Naive thymus-derived CD4-positive, alpha-beta T cell (primary cell): ENCODE data around the gene BPGM. TPM values are rescaled to one million over a fixed set of nuclear protein-coding genes. Genes with fewer than 3 reads are reported as not detected.

Source experiments
- ATAC-seq: fragments of 150-1000 bp; cut with Tn5 transposase; 2 replicates; pipeline ENCODE4 v1.10.0; 2021; ENCODE audit warnings: mild to moderate bottlenecking, moderate library complexity
- CTCF ChIA-PET: fragments of 350-600 bp; sonication (Branson Sonifier 250); formaldehyde crosslinking; loops from one replicate; lab custom pipeline; 2021; ENCODE audit warnings: antibody characterized with exemption; lab: Charles Lee
- POLR2A ChIA-PET: fragments of 350-600 bp; sonication (Branson Sonifier 250); formaldehyde crosslinking; loops from one replicate; lab custom pipeline; 2021; ENCODE audit warnings: antibody characterized with exemption, inconsistent platforms; lab: Charles Lee
- DNase-seq, 9 donors: peaks; one replicate each; pipeline versions ENCODE4 v3.0.0 to v3.0.0-alpha.2; 2020 to 2022; ENCODE audit warnings: mixed read lengths in 1 of 9
- H3K27ac ChIP-seq: one replicate; pipeline ENCODE4 v1.7.0; 2013; ENCODE audit warnings: mild to moderate bottlenecking, low read depth, low read length, moderate library complexity
- H3K27me3 ChIP-seq, 2 donors: one replicate each; pipeline ENCODE4 v1.7.0; 2013; ENCODE audit warnings: low read length in 2 of 2, mild to moderate bottlenecking in 2 of 2, moderate library complexity in 2 of 2; ENCODE audit not compliant: control insufficient read depth in 2 of 2, insufficient read depth in 2 of 2
- H3K36me3 ChIP-seq, 3 experiments: 1 replicate in 2 of 3; 2 replicates in 1 of 3; pipeline ENCODE4 v1.7.0; 2013; ENCODE audit warnings: low read length in 3 of 3, mild to moderate bottlenecking in 3 of 3, moderate library complexity in 1 of 3; ENCODE audit not compliant: insufficient read depth in 3 of 3, control insufficient read depth in 2 of 3
- H3K4me1 ChIP-seq, 2 donors: one replicate each; pipeline ENCODE4 v1.7.0; 2013; ENCODE audit warnings: low read length in 2 of 2, mild to moderate bottlenecking in 2 of 2, moderate library complexity in 1 of 2; ENCODE audit not compliant: control insufficient read depth in 2 of 2, insufficient read depth in 2 of 2
- H3K4me3 ChIP-seq: 2 replicates; pipeline ENCODE4 v1.7.0; 2013; ENCODE audit warnings: mild to moderate bottlenecking, low read length
- H3K9me3 ChIP-seq, 3 experiments: 1 replicate in 2 of 3; 2 replicates in 1 of 3; pipeline ENCODE4 v1.7.0; 2013; ENCODE audit warnings: low read length in 3 of 3; ENCODE audit not compliant: control insufficient read depth in 2 of 3
- H3K27ac Mint-ChIP-seq, 9 donors: one replicate each; pipeline ENCODE4 v1.8.0; 2020 to 2022; ENCODE audit warnings: mixed read lengths in 9 of 9, mild to moderate bottlenecking in 8 of 9, moderate library complexity in 5 of 9, inconsistent platforms in 2 of 9
- H3K27me3 Mint-ChIP-seq, 5 donors: one replicate each; pipeline ENCODE4 v1.8.0; 2021 to 2022; ENCODE audit warnings: mixed read lengths in 5 of 5, mild to moderate bottlenecking in 1 of 5
- H3K36me3 Mint-ChIP-seq, 5 donors: one replicate each; pipeline ENCODE4 v1.8.0; 2020 to 2022; ENCODE audit warnings: mixed read lengths in 5 of 5, mild to moderate bottlenecking in 3 of 5, inconsistent platforms in 1 of 5
- H3K4me1 Mint-ChIP-seq, 7 donors: one replicate each; pipeline ENCODE4 v1.8.0; 2020 to 2022; ENCODE audit warnings: mixed read lengths in 7 of 7, mild to moderate bottlenecking in 3 of 7, inconsistent platforms in 1 of 7
- H3K4me3 Mint-ChIP-seq, 10 donors: one replicate each; pipeline ENCODE4 v1.8.0; 2020 to 2022; ENCODE audit warnings: mild to moderate bottlenecking in 10 of 10, mixed read lengths in 10 of 10, moderate library complexity in 6 of 10, inconsistent platforms in 2 of 10
- H3K9me3 Mint-ChIP-seq, 11 donors: one replicate each; pipeline ENCODE4 v1.8.0; 2020 to 2022; ENCODE audit warnings: mixed read lengths in 11 of 11, mild to moderate bottlenecking in 4 of 11, inconsistent platforms in 1 of 11, moderate library complexity in 1 of 11
- intact Hi-C, 2 donors: fragments of 100-400 bp; cut with micrococcal nuclease; formaldehyde crosslinking; loops; one replicate each; pipeline ENCODE4 v1.15.1; 2023
- polyA plus RNA-seq, 2 donors: library from polyadenylated mRNA; unstranded; fragments of 300-500 nt; fragmentation: Illumina TruSeq; gene quantifications; one replicate each; pipeline ENCODE4 v1.2.3, GENCODE V29; 2021
- total RNA-seq, 6 experiments: library from RNA in 5 of 6; stranded (reverse) in 5 of 6; gene quantifications; 1 replicate in 5 of 6; 2 replicates in 1 of 6; pipeline ENCODE4 v1.2.3 and lab custom pipeline; 2021 to 2026

BPGM gene
- total and polyA plus RNA-seq, 7 experiments from 2014 or later = 12.7 to 33.9 (median 19.0) TPM

DNA sequence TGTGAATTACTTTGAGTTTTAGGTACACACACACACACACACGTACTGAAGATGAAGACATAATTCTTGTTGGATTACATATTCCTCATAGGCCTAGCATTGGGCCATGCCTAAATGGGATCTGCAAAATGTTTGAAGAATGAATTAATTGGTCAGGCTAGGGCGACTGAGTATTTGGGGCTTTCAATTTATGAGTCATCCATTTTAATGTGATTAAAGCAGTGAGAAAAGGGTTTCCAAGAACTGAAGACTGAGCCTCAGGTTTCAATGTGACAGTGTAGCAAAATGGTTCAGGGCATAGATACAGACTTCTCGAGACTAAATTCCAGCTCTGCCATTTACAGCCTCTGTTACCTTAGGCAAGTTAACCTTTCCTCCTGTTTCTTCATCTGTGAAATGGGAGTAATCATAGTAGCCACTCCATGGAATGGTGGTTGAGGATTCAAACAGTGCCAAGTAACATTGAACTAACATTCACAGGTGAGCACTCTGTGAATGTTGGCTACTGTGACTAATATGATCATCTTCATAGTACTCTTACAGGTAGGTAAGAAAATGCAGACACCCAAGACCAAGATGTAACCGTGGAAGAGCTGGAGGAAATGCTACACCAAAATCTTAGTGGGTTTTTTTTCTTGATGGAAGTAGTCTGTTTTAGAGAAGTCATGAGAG, 7.6 kb downstream of the BPGM start:
- ATAC-seq (no peak), DNase-seq (no peak)
- peaks cover 0 to 12% (median 0%) of the 10 kb centered on the region in 11 donors for H3K9me3 Mint-ChIP-seq
- no peaks in the 10 kb centered on the region for H3K36me3 ChIP-seq
- H3K4me1 Mint-ChIP-seq = peaks cover 32 to 76% (median 57%) of the 10 kb centered on the region in 7 donors
- H3K9me3 ChIP-seq = no peaks in the 10 kb centered on the region
- H3K36me3 Mint-ChIP-seq = peaks cover 21 to 55% (median 38%) of the 10 kb centered on the region in 5 donors
- ChIA-PET CTCF (interaction anchor here (0.9 to 1.0 kb wide), 2 partner anchors 10 to 22 kb away, joined by 3 read pairs; no protein-coding TSS in a partner anchor), POLR2A (interaction anchor here (0.8 to 1.5 kb wide), 2 partner anchors 8 to 15 kb away, joined by 3 to 6 read pairs; partner anchors contain the start of gene BPGM)
- intact Hi-C loops = loop anchor here in 1 of 2 donors (2.0 kb wide), 1 partner anchor 15 kb away; no protein-coding TSS in a partner anchor
- peak overlapping the region in 4 of 9 donors; percentile 39 to 62 (median 50) for H3K27ac Mint-ChIP-seq
- H3K4me1 ChIP-seq = peaks cover 0 to 7% of the 10 kb centered on the region in 2 donors
- peak overlapping the region in 1 of 10 donors; percentile 31 for H3K4me3 Mint-ChIP-seq
- H3K27ac ChIP-seq = no peak overlapping the region
- no peaks in the 10 kb centered on the region for H3K27me3 Mint-ChIP-seq
- H3K4me3 ChIP-seq = no peak overlapping the region
- H3K27me3 ChIP-seq = no peaks in the 10 kb centered on the region

DNA sequence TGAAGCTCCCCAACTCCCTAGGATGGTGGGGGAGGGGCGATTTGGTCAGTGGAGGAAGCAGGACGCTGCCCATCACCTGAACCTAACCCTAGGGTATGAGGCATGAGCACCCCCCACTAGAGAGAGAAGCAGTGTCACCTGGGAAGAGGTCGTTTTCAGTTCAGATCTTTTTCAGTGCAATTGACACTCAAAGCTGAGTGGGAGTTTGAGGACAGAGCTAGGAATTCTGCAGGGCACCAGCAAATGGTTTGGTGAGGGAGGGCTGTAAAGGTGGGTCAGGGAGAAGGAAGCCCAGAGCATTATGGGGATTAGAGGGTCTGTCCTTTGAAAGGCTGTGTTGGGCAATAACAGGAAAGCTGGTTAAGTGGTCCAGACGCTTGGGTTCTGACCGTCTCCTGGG, 10.9 kb downstream of the BPGM start:
- H3K9me3 Mint-ChIP-seq = peaks cover 0 to 12% (median 0%) of the 10 kb centered on the region in 11 donors
- Histone ChIP-seq H3K27ac (no peak overlapping the region), H3K4me1 (no peaks in the 10 kb centered on the region), H3K36me3 (peaks cover 0 to 14% (median 3%) of the 10 kb centered on the region in 3 experiments), H3K4me3 (no peak overlapping the region), H3K9me3 (no peaks in the 10 kb centered on the region), H3K27me3 (no peaks in the 10 kb centered on the region)
- ATAC-seq (no peak), DNase-seq (no peak)
- peak overlapping the region in 1 of 10 donors; percentile 40 for H3K4me3 Mint-ChIP-seq
- peaks cover 24 to 77% (median 47%) of the 10 kb centered on the region in 7 donors for H3K4me1 Mint-ChIP-seq
- CTCF ChIA-PET = interaction anchor here (0.7 to 1.8 kb wide), 5 partner anchors 9 to 284 kb away, joined by 3 to 7 read pairs (median 4); no protein-coding TSS in a partner anchor
- H3K27me3 Mint-ChIP-seq = no peaks in the 10 kb centered on the region
- peaks cover 21 to 62% (median 55%) of the 10 kb centered on the region in 5 donors for H3K36me3 Mint-ChIP-seq
- intact Hi-C loops = no loop called here
- POLR2A ChIA-PET = interaction anchor here (1.7 to 4.3 kb wide), 2 partner anchors 11 kb away, joined by 4 to 36 read pairs; partner anchors contain the start of gene BPGM
- H3K27ac Mint-ChIP-seq = peak overlapping the region in 3 of 9 donors; percentile 4 to 84 (median 72)

DNA sequence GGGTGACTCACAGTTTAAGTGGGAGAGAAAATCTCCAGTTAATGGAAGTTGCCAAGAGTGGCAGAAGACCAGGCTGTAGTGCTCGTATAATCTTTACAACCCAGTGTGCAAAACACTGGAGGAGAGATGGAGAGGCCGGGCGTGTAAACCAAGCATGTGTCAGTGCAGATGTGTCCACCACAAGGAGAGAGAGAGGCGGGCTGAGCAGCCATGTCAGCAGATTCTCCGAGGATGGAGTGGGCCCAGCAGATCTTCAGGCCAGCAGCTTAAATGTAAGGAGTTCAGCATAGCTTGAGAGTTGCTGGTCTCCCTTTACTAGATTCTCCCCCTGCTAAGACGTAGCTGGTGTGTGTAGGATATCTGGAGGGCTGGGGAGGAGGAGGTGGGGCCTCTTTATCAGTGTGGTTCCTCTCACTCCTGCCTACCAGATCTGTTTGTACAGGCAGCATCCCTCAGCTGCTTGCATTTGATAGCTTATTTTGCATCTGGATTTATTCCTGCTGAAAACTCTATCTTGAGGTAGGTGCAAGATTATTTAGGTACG, 13.7 kb downstream of the BPGM start:
- Histone ChIP-seq H3K9me3 (no peaks in the 10 kb centered on the region), H3K27me3 (no peaks in the 10 kb centered on the region), H3K36me3 (peaks cover 0 to 18% (median 7%) of the 10 kb centered on the region in 3 experiments), H3K4me1 (no peaks in the 10 kb centered on the region), H3K27ac (no peak overlapping the region), H3K4me3 (no peak overlapping the region)
- POLR2A ChIA-PET = interaction anchor here (0.7 kb wide), 1 partner anchor 9 kb away, joined by 3 read pairs; no protein-coding TSS in a partner anchor
- DNase-seq = no peak
- intact Hi-C loops = no loop called here
- ATAC-seq = no peak
- Mint-ChIP-seq H3K27ac (peak overlapping the region in 2 of 9 donors; percentile 44 to 54), H3K36me3 (peaks cover 24 to 70% (median 50%) of the 10 kb centered on the region in 5 donors), H3K9me3 (peaks cover 0 to 15% (median 0%) of the 10 kb centered on the region in 11 donors), H3K27me3 (no peaks in the 10 kb centered on the region), H3K4me1 (peaks cover 17 to 64% (median 47%) of the 10 kb centered on the region in 7 donors), H3K4me3 (no peak overlapping the region)
- CTCF ChIA-PET = no interaction called here

DNA sequence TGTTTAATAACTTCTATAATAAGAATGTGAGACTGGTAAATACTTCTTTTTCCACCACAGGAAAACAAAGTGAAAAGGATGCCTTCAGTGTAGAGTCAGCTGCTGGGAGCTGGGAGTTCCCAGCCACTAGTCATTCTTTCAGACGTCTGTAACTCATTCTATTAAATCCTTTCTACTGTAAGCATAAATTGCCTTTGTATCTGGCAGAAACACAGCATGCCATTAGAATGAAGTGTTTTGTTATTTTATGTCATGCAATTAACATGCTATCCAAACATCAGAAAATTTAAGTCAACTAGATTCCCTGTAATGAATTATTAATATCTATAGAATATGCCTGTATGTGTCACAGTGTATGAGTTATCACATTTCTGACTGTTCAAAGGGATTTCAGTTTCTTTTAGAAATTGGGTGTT, 14.3 kb downstream of the BPGM start:
- Histone ChIP-seq H3K27ac (no peak overlapping the region), H3K27me3 (no peaks in the 10 kb centered on the region), H3K9me3 (no peaks in the 10 kb centered on the region), H3K36me3 (peaks cover 0 to 18% (median 7%) of the 10 kb centered on the region in 3 experiments), H3K4me3 (no peak overlapping the region), H3K4me1 (no peaks in the 10 kb centered on the region)
- POLR2A ChIA-PET = interaction anchor here (0.6 to 1.2 kb wide), 5 partner anchors 8 to 488 kb away, joined by 3 to 6 read pairs (median 3); no protein-coding TSS in a partner anchor
- intact Hi-C loops = no loop called here
- Mint-ChIP-seq H3K27me3 (no peaks in the 10 kb centered on the region), H3K36me3 (peaks cover 24 to 70% (median 46%) of the 10 kb centered on the region in 5 donors), H3K4me1 (peaks cover 17 to 64% (median 48%) of the 10 kb centered on the region in 7 donors), H3K4me3 (no peak overlapping the region), H3K27ac (peak overlapping the region in 2 of 9 donors; percentile 15 to 38), H3K9me3 (peaks cover 0 to 13% (median 0%) of the 10 kb centered on the region in 11 donors)
- ATAC-seq = no peak
- CTCF ChIA-PET = interaction anchor here (0.9 to 1.0 kb wide), 2 partner anchors 15 to 28 kb away, joined by 3 read pairs; partner anchors contain the start of gene BPGM
- DNase-seq = no peak

DNA sequence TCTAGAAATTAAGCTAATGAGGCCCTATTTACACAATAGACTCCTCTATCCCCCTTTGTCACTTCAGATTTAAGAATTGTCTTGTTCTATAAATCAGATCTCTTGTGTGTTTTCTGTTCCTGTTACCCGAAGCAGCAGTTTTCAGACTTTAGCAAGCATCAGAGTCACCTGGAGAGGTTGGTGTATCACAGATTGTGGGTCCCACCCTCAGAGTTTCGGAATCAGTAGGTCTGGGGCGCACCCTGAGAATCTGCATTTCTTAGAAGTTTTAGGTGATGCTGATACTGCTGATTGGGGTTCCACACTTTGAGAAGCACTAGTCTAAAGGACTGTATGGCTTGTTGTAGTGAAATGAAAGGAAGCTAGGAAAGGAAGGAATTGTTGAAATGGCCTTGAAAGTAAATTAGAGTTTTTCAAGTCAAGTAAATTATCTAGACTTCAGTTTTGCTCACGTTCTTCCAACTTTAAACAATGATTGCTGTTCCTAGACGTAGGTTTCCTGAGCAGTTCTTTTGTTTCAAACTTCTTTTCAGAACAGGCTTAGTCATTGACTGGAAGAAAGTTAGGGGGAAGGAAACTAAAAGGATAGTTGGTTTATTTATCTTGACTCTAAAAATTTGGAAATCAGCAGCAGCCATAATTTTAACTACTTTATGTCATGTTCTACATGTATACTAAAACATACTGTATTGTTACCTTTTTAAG, 15.7 kb downstream of the BPGM start:
- peak overlapping the region in 7 of 9 donors; percentile 15 to 51 (median 44) for H3K27ac Mint-ChIP-seq
- POLR2A ChIA-PET = interaction anchor here (0.6 to 1.9 kb wide), 4 partner anchors 15 to 548 kb away, joined by 3 to 17 read pairs (median 4); partner anchors contain the start of gene BPGM

More for the DNA sequence above, 15.7 kb downstream of the BPGM start:
- no peaks in the 10 kb centered on the region for H3K9me3 ChIP-seq
- CTCF ChIA-PET = interaction anchor here (0.5 to 0.9 kb wide), 3 partner anchors 29 to 778 kb away, joined by 3 to 5 read pairs (median 4); no protein-coding TSS in a partner anchor
- DNase-seq (no peak), ATAC-seq (no peak)
- Mint-ChIP-seq H3K27me3 (no peaks in the 10 kb centered on the region), H3K4me3 (no peak overlapping the region), H3K36me3 (peaks cover 24 to 69% (median 52%) of the 10 kb centered on the region in 5 donors), H3K4me1 (peaks cover 15 to 65% (median 51%) of the 10 kb centered on the region in 7 donors), H3K9me3 (peaks cover 0 to 8% (median 0%) of the 10 kb centered on the region in 11 donors)
- H3K27me3 ChIP-seq = no peaks in the 10 kb centered on the region
- intact Hi-C loops = loop anchor here in 1 of 2 donors (1.0 kb wide), 1 partner anchor 8 kb away; no protein-coding TSS in a partner anchor
- peaks cover 0 to 18% (median 7%) of the 10 kb centered on the region in 3 experiments for H3K36me3 ChIP-seq
- peaks cover 0 to under 1% of the 10 kb centered on the region in 2 donors for H3K4me1 ChIP-seq
- H3K4me3 ChIP-seq = no peak overlapping the region
- no peak overlapping the region for H3K27ac ChIP-seq
